GM19240 (cell line): ENCODE data around the gene MCM6.
"Not testable (repeated sequence)": the region's sequence is repeated elsewhere in the genome, so short reads cannot be mapped to it uniquely, and the experiment has no call there.

Source experiments
- DNase-seq: peaks from one replicate; pipeline ENCODE4 v3.0.0; 2011; ENCODE audit warnings: low spot score; ENCODE audit not compliant: insufficient read length

Gene MCM6

GRCh38 chr2:135876066-135876711, at the start of gene MCM6:
Gene MCM6 (minus strand): TSS chr2:135876443. CDS start chr2:135876365, 78 bp downstream.
- peak; percentile 90 for DNase-seq

- DNase-seq = no peak
Observed at GRCh38 chr2:135925571-135925970, 49.3 kb upstream of the MCM6 start.

DNA sequence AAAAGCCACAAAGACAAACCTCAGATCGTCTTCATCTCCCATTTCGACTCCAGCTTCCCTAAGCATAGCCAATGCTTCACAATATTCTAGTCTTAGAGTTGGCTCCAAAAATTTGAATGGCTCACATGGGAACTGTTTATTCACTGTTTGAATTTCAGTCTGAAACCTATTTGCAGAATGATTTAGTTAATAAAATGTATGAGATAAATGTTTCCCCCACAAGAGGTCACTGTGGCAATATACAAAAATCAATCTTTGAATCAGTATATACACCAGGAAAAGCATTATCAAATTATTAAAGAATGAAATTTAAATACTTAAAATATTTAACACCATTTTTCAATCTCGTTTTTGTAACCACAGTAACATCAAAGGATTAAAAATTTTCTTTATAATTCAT, 40.0 kb upstream of the MCM6 start:
- no peak for DNase-seq

GRCh38 chr2:135914485-135914884, 38.2 kb upstream of the MCM6 start:
- no peak for DNase-seq

GRCh38 chr2:135913727-135914365, 37.6 kb upstream of the MCM6 start:
- no peak for DNase-seq

DNA sequence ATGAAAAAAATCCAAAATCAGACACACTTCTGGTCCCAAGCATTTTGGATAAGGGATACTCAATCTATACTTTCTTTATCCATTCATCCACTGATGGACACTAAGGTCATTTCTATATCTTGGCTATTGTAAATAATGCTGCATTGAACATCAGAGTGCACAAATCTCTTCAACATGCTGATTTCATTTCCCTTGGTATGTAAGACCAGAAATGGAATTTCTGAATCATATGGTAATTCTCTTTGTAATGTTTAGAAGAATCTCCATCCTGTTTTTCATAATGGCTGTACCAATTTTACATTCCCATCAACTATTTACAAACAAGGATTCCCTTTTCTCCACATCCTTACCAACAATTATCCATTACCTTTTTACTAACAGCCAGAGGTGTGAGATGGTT, 33.7 kb upstream of the MCM6 start:
- no peak for DNase-seq

DNA sequence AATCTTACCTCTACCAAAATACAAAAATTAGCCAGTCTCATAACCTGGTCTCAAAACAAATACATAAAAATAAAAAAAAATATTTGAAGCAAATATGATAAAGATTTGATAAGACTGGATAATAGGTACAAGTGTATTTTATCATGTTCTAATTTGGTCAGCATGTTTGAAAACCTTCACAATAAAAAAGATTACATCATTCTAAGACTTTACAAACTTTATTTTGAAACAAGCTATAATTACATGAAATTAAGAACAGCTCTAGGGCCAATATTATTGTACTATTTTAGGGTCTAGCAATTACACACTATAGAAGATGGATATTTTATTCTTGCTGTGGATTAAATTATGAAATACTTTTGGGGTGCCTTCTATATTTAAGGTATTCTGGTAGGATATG, 29.4 kb upstream of the MCM6 start:
- no peak for DNase-seq

GRCh38 chr2:135904341-135904989, 28.2 kb upstream of the MCM6 start:
- no peak for DNase-seq

DNA sequence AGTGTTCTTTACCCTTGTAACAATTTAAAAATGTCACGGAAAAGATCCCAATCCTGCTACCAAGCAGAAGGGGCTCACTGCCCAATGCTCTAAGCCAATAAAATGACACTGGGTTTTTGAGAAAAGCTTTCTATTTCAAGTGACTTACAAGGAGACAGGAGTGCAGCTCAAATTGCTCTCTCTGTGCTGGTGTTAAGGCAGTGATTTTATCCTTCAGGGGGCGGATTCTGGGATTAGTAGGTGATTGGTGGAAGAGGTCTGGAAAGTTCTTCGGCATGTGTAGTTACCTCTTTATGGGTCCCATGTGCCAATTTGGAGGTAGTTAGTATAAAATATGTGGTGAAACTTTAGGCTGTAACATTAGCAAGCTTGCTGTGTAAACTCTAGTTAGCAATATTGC, 27.4 kb upstream of the MCM6 start:
- no peak for DNase-seq

DNA sequence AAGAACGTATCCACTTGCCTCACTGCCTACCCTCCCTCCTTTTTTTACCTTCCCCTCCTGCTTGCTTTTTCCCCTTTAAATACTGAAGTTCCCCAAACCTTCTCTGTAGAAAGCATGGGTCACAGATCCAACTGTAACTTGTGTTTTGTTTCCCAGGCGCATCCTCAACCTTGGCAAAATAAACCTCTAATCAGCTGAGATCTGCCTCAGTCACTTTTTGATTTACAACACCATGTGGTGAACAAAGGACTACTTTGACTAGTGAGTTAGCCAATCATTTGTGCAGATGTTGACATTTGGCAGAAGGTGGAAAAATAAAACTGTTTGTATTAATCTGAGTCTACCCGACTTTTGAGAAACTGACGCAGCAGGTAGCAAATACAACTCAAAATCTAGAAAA, 23.3 kb upstream of the MCM6 start:
- no peak for DNase-seq

DNA sequence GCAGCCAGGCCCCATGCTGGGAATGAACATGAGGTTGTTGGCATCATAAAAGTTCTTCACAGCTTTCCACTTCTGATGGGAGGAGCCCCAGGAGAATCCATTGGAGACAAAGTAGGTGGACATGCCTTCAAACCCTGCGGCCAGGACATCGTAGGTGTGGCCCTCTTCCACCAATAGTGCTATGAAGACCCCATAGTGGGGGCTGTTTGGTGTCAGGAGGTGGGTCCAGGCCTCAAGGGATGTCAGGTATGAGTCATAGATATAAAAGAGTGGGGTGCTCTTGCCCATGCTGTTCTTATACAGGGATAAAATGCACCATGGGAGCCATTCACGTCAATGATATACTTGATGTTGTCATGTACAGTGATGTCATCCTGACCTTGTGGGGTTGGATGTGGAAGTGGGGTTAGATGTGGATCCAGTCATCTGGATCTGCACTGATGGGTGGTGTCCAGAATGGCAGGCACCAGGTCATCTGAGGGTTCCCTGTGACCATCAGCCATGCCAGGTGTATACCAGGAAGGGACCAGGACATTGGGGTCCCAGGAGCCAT, 22.1 kb upstream of the MCM6 start:
- no peak for DNase-seq

GRCh38 chr2:135894930-135895329, 18.7 kb upstream of the MCM6 start:
- DNase-seq = no peak

DNA sequence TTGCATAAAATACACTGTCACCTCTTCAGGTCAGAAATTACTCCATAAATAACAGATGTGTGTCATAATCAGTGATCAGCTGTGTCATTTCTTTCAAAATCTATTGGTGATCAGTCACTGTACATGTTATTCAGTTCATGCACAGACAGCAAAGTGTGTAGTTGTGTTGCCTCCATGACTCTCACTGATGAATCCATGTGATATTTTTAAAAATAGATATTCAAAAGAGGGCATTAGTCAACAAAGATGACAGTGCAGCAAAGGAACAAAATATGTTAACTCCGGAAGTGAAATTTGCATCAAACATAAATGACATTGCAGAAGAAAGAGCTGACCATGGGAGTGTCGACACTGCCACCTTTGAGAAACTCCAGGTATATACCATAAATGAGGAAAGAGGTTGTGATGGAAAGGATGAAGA, 17.1 kb upstream of the MCM6 start:
- DNase-seq = no peak

- no peak for DNase-seq
Observed at GRCh38 chr2:135890835-135891234, 14.6 kb upstream of the MCM6 start.

GRCh38 chr2:135890149-135890548, 13.9 kb upstream of the MCM6 start:
- DNase-seq = no peak

DNA sequence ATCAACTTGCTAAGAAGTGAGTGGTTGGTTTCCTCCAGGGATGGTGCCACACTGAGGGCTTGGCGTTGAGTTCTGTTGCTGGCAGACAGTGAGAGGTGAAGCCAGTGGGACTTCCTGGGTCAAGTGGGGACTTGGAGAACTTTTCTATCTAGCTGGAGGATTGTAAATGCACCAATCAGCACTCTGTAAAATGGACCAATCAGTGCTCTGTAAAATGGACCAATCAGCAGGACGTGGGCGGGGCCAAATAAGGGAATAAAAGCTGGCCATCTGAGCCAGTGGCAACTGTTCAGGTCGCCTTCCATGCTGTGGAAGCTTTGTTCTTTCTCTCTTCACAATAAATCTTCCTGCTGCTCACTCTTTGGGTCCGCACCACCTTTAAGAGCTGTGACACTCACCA, 12.3 kb upstream of the MCM6 start:
- DNase-seq = not testable (repeated sequence)

DNA sequence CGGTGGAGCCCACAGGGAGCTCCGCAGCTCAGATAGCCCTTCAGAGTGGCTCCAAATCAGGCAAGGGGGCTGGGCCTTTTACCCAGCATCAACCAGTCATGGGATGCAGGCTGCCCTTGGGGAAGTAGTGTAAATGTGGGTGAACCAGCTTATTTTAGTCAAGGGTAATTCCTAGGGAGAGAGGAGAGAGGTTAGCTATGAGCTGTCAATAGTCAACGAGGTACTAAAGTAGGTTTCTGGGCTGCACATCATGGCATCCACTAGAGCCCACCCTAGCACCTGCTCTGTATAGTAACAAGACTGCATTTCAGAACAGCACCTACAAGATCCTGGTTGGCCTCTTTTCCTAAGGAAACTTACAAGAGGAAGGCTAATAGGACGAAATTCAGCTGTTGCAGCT, 9.5 kb upstream of the MCM6 start:
- no peak for DNase-seq

GRCh38 chr2:135882415-135882814, 6.2 kb upstream of the MCM6 start:
- DNase-seq = no peak

DNA sequence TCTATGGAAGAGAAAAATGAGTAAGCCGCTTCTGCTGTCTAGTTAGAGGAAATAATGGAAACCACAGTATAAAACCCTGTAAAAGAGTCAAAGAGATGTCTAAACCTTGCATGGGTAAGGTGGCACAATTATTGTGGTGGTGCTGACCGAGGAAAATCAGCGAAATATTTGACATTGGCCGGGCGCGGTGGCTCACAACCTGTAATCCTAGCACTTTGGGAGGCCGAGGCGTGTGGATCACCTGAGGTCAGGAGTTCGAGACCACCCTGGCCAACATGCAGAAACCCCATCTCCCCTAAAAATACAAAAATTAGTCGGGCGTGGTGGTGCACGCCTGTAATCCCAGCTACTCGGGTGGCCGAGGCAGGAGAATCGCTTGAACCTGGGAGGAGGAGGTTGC, 527 bp upstream of the MCM6 start:
- not testable (repeated sequence) for DNase-seq

- DNase-seq = peak; percentile 8
Observed at GRCh38 chr2:135875491-135876065, 665 bp downstream of the MCM6 start.

DNA sequence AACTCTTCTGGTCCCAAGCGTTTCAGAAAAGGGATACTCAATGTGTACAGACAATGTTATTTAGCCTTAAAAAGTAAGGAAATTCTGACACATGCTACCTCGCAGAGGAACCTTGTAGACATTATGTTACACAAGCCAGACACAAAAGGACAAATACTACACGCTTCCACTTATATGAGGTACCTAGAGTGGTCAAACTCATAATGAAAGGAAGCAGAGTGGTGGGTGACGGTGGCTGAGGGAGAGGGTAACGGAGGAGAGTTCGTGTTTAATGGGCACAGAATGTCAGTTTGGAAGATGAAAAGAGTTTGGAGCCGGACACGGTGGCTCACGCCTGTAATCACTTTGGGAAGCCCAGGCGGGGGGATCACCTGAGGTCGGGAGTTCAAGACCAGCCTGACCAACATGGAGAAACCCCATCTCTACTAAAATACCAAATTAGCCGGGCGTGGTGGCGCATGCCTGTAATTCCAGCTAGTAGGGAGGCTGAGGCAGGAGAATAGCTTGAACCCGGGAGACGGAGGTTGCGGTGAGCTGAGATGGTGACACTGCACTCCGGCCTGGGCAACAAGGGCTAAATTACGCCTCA, 1.4 kb downstream of the MCM6 start:
- no peak for DNase-seq

DNA sequence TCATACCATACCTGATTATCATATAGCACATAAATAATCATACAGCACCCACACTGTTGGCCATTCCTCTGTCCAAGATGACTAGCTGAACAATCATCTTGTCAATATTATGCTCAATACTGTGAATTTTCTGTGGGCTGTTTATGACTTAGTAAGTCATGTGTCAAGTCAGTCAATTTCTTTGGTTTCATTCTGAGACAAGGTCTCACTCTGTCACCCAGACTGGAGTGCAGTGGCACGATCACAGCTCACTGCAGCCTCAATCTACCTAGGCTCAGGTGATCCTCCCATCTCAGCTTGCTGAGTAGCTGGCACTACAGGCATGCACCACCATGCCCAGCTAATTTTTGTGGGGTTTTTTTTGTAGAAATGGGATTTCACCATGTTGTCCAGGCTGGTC, 5.7 kb downstream of the MCM6 start:
- DNase-seq = no peak
